HG02870 (cell line): ENCODE data around the gene CPVL.

Experiments
- ATAC-seq: cut with Tn5 transposase; IDR thresholded peaks from one replicate; pipeline ENCODE4 v1.9.1; 2021; ENCODE audit warnings: mild to moderate bottlenecking, moderate library complexity; ENCODE audit not compliant: unreplicated experiment

CPVL gene

GRCh38 chr7:29045258-29046086 lies 100.9 kb downstream of the CPVL start:
- no peak for ATAC-seq

GRCh38 chr7:29044554-29044953 lies 101.8 kb downstream of the CPVL start:
- ATAC-seq, result no peak

GRCh38 chr7:29043576-29043975 lies 102.8 kb downstream of the CPVL start:
- no peak for ATAC-seq

GRCh38 chr7:29042824-29043231 lies 103.5 kb downstream of the CPVL start:
- no peak for ATAC-seq

- ATAC-seq, result no peak
Observed at GRCh38 chr7:29041991-29042390, 104.3 kb downstream of the CPVL start.

GRCh38 chr7:29040579-29040925 lies 105.8 kb downstream of the CPVL start:
- no peak for ATAC-seq

- ATAC-seq, result no peak
Observed at GRCh38 chr7:29039821-29040578, 106.3 kb downstream of the CPVL start.

- ATAC-seq, result no peak
Observed at GRCh38 chr7:29038463-29038862, 107.9 kb downstream of the CPVL start.

GRCh38 chr7:29035044-29035740 lies 111.1 kb downstream of the CPVL start:
- no peak for ATAC-seq

- ATAC-seq, result no peak
Observed at GRCh38 chr7:29033584-29033983, 112.8 kb downstream of the CPVL start.

- ATAC-seq, result no peak
Observed at GRCh38 chr7:29032146-29032545, 114.2 kb downstream of the CPVL start.

- ATAC-seq, result no peak
Observed at GRCh38 chr7:29030781-29031275, 115.5 kb downstream of the CPVL start.

GRCh38 chr7:29022291-29022988 lies 123.9 kb downstream of the CPVL start:
- no peak for ATAC-seq

GRCh38 chr7:29019896-29020295 lies 126.4 kb downstream of the CPVL start:
- no peak for ATAC-seq

- ATAC-seq, result no peak
Observed at GRCh38 chr7:29019387-29019786, 127.0 kb downstream of the CPVL start.

- ATAC-seq, result no peak
Observed at GRCh38 chr7:29017713-29018112, 128.6 kb downstream of the CPVL start.

GRCh38 chr7:29014725-29015124 lies 131.6 kb downstream of the CPVL start:
- ATAC-seq, result no peak

- no peak for ATAC-seq
Observed at GRCh38 chr7:29013931-29014330, 132.4 kb downstream of the CPVL start.

GRCh38 chr7:29013082-29013695 lies 133.1 kb downstream of the CPVL start:
- no peak for ATAC-seq

- ATAC-seq, result no peak
Observed at GRCh38 chr7:29009947-29010346, 136.4 kb downstream of the CPVL start.
